Stimulated activated CD4-positive, alpha-beta T cell treated with anti-CD3 and anti-CD28 coated beads, TNF-alpha, amount 100 ng/mL, for 24 hours (primary cell): Measurements from ENCODE around the gene UBE3C.
A peak's percentile ranks its signal among the peaks of the same experiment; 100 is the strongest.
"Not testable (repeated sequence)": the region's sequence is repeated elsewhere in the genome, so short reads cannot be mapped to it uniquely, and the experiment has no call there.

Experiments used
- DNase-seq, 3 experiments: peaks; one replicate each; pipeline ENCODE4 v3.0.0-alpha.2; 2020; ENCODE audit warnings: low read depth in 3 of 3

UBE3C gene

GRCh38 chr7:157138424-157139110 lies at the start of gene UBE3C:
UBE3C (plus strand) TSS chr7:157138926; CDS start chr7:157139273, 347 bp downstream.
- DNase-seq: peak; percentile 79 to 89 (median 86)

- no peak for DNase-seq
Measured at GRCh38 chr7:157089100-157089610, 49.6 kb upstream of the UBE3C start.

DNA sequence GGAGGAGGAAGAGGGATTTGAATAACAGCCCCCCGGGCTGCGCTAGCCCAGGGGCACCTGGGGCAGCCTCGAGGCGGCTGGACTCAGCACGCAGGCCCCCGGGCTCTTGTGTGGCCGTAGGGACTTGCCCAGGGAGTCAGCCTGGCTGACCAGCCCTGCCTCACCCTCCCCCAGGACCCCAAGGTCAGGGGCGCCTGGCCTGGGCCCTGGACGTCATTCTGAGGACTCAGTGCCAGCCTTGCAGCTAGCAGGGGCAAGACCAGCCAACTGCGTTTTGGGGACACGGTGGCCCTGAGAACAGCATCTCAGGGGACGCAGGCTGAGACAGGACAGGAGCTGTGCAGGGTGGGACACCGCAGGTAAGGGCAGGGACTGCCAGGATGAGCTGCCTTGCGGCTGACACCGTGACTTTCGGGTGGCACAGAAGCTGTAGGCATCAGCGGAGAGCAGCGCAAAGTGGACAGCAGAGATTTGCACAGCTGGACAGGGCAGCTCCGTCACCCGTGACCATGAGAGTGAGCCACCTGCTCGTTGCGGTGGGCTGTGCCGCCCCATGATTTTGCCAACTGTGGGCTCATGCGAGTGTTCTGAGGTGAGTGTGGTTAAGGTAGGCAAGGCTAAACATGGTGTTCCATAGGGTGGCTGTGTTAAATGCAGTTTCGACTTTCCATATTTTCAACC lies 48.1 kb upstream of the UBE3C start:
- DNase-seq: no peak

- DNase-seq: no peak
Measured at GRCh38 chr7:157096286-157097055, 42.3 kb upstream of the UBE3C start.

GRCh38 chr7:157097056-157097329 lies 41.7 kb upstream of the UBE3C start:
- DNase-seq: no peak

DNA sequence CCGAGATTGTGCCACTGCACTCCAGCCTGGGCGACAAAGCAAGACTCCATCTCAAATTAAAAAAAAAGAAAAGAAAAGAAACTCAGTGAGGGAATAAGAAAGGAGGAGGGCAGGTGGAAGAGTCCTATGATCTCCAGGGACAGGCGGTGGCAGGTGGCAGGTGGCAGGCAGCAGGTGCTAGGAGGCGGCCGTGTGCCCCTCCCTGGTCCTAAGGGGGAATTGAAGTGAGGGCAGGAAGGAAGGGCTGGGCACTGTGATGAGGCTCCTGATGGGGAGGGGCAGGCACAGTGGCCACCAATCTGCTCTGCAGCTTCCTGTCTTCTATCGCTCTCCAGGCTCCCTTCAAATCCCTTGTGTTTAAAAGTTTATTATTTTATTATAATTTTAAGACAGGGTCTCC lies 41.2 kb upstream of the UBE3C start:
- DNase-seq: no peak

- not testable (repeated sequence) for DNase-seq
Measured at GRCh38 chr7:157100005-157100404, 38.7 kb upstream of the UBE3C start.

DNA sequence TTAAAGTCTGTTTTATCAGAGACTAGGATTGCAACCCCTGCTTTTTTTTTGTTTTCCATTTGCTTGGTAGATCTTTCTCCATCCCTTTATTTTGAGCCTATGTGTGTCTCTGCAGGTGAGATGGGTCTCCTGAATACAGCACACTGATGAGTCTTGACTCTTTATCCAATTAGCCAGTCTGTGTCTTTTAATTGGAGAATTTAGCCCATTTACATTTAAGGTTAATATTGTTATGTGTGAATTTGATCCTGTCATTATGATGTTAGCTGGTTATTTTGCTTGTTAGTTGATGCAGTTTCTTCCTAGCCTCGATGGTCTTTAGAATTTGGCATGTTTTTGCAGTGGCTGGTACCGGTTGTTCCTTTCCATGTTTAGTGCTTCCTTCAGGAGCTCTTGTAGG lies 35.1 kb upstream of the UBE3C start:
- DNase-seq: not testable (repeated sequence)

DNA sequence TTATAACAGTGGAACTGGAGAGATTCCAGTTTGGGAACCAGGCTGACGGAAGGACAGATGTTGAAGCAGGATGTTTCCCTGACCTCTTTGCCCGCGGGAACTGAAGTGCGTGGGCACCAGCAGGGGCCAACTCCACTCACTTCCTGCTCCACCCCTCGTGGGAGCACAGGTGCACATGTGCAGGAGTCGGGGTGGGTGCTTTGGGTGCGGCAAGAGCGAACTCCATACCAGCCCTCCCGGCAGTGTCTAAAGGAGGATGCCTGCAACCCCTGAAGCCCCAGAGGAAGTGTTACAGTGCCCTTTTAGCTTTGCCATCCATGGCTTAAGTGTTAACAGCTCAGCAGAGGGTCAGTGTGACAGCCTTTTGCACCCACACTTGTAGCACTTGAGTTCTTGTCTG lies 27.4 kb upstream of the UBE3C start:
- DNase-seq: no peak

DNA sequence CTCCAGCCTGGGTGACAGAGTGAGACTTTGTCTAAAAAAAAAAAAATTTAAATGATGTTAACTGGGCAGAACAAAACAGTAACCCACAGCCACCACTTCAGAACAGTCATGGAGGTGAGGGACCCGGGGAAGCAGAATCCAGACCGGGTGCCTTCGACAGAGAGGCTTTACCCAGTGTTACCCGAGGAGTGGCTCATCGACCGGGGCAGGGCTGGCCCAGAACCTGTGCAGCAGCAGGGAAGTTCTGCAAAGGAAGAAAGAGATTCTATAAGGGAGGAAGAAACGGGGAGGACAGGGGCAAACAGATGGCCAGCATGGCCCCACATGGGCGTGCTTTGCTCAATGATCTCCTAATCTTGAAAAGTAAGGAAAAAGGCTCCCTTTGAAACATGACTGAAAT lies 26.0 kb upstream of the UBE3C start:
- DNase-seq: no peak

- DNase-seq: no peak
Measured at GRCh38 chr7:157113607-157114006, 25.1 kb upstream of the UBE3C start.

- no peak for DNase-seq
Measured at GRCh38 chr7:157116762-157117161, 22.0 kb upstream of the UBE3C start.

DNA sequence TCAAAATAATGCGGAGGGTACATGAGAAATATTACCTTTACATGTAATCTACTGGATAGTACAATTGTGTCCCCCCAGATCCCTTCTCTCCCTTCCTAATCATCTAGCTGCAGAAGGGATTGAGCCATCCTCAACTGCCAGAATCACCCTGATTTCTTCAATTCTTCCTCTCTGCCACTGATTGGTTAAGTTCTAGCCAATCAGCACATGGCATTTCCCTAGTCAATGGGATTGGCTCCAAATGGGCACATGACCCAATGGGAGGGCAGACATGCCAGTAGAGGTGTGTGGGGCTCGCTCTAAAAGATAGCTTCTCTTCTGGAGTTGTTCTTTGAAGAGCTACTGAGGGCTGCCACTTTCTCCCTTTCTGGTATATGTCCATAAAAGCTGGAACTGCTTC lies 20.9 kb upstream of the UBE3C start:
- DNase-seq: no peak

- no peak for DNase-seq
Measured at GRCh38 chr7:157120181-157120580, 18.5 kb upstream of the UBE3C start.

DNA sequence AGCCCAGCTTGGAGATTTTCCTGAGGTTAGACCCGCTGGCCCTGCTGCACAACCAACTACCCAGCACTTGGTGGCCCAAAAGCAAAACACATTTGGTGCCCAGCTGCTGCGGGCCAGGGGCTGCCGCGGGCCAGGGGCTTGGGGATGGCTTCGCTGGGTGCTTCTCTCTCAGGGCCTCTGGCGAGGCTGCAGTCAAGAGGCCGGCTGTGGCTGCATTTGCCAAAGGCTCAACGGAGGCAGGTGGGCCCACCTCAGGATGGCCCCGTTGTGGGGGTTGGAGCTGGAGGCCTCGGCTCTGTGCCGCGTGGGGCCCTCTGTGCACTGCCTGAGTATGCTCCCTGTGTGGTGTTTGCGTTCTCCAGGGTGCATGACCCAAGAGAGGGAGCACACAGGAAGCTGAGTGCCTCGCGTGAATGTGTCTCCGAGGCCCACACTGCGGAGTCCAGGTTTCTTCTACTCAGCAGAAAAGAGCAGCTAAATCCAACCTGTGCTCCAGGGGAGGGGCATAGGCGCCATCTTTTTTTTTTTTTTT lies 17.5 kb upstream of the UBE3C start:
- no peak for DNase-seq

- DNase-seq: no peak
Measured at GRCh38 chr7:157122800-157123495, 15.8 kb upstream of the UBE3C start.

DNA sequence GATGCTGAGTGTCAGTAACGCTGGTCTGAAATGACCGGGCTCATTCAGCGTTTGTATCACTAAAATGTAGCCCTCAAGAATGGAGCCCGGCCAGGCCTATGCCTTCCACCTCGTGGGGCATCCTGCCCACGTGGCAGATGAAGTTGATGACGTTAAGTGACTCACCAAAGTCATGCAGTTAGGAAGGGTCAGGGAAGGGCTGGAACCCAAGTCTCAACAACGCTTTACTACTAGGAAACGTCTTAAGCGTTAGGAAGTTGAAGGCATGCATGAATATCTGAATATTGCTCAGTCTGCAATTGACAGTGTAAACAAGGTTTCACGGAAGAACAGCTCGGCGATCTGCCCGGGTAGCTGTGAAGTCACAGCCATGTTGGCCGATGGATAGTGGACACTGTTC lies 14.0 kb upstream of the UBE3C start:
- DNase-seq: no peak

DNA sequence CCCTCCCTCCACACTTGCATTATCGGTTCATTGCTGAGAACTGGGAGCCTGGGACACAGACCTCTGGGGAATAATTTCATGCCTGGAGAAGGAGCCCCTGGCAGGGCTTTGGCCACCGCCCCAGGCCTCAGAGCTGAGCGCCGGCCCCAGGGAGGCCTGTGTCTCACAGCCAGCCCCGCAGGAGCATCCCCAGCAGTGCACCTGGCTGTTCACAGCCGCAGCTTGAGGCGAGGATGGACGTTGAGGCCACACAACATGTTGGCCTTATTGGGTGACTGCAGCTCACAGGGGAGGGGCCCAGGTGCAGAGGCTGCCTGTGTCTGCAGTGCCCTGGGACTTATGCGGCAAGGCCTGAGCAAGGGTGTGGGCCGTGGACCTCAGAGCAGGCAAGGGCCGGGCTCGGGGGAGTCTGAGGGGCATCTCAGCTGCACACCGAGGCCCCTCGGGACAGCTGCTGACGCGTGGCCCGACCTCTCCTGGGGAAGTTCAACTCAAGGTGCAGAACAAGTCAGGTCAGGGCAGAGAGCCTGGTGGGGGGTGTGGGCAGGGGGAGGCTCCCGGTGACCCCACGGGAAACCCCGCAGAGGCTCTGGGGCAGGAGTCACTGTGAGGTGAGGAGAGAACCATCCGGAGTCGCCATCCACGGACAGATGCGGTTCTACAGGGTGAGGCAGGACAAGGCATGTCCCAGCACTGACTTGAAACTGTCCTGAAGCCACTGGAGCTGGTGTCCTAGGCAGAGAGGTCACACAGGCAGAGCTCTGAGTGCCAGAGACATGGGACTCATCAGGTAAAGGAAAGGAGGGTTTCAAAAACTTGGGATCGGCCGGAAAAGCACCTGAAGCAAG lies 13.1 kb upstream of the UBE3C start:
- no peak for DNase-seq

GRCh38 chr7:157126921-157127320 lies 11.8 kb upstream of the UBE3C start:
- DNase-seq: no peak

DNA sequence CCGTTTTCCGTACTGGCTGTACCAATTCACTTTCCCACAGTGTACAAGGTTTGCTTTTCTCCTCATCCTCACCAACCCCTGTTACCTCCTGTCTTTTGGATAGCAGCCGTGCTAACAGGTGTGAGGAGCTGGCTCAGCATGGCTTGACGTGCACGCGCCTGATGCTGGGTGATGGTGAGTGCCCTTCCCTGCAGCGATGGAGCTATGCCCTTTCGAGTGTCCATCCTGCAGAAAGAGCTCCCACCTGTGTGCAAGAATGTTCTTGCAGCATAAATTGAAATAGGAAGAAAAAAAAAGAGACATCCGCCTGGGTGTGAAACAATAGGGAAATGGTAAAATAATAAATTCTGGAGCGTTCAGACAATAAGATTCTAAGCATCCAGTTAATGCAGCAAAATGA lies 9.5 kb upstream of the UBE3C start:
- no peak for DNase-seq

- no peak for DNase-seq
Measured at GRCh38 chr7:157129907-157130460, 8.7 kb upstream of the UBE3C start.
